Stimulated activated naive CD8-positive, alpha-beta T cell treated with anti-CD3 and anti-CD28 coated beads, Interleukin-15, Interleukin-2, amounts not matched to agents 100 ng/mL and 50 ng/mL, for 24 hours (primary cell): ENCODE data around the gene CARD10.

Experiments used
- H3K27ac Mint-ChIP-seq: one replicate; pipeline ENCODE4 v1.8.0; 2021; ENCODE audit warnings: mild to moderate bottlenecking, mixed read lengths
- H3K27me3 Mint-ChIP-seq: one replicate; pipeline ENCODE4 v1.8.0; 2021; ENCODE audit warnings: mixed read lengths
- H3K36me3 Mint-ChIP-seq: one replicate; pipeline ENCODE4 v1.8.0; 2021; ENCODE audit warnings: low read depth, mixed read lengths
- H3K4me1 Mint-ChIP-seq: one replicate; pipeline ENCODE4 v1.8.0; 2021; ENCODE audit warnings: low read depth, mixed read lengths
- H3K4me3 Mint-ChIP-seq: one replicate; pipeline ENCODE4 v1.8.0; 2021; ENCODE audit warnings: mild to moderate bottlenecking, mixed read lengths
- H3K9me3 Mint-ChIP-seq: one replicate; pipeline ENCODE4 v1.8.0; 2021; ENCODE audit warnings: mixed read lengths

CARD10 gene

DNA sequence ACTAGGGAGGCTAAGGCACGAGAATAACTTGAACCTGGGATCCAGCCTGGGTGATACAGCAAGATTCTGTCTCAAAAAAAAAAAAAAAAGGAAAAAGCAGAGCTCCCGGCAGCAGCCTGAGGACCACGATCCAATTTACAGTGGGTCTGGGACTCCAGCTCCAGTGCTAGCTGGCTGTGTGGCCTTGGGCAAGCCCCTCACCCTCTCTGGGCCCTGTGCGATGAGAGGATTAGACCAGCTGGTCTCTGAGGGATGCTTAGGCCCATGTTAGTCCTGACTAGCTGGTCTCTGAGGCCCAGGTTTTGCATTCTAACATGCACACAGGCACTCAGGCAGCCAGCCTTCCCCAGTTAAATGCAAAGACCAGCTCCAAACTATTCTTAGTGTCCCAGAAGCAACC lies 13.7 kb downstream of the CARD10 start:
- no peaks in the 10 kb centered on the region for H3K9me3 Mint-ChIP-seq
- H3K4me1 Mint-ChIP-seq = peaks cover 12% of the 10 kb centered on the region
- no peak overlapping the region for H3K4me3 Mint-ChIP-seq
- H3K27ac Mint-ChIP-seq = no peak overlapping the region
- no peaks in the 10 kb centered on the region for H3K36me3 Mint-ChIP-seq
- no peaks in the 10 kb centered on the region for H3K27me3 Mint-ChIP-seq

DNA sequence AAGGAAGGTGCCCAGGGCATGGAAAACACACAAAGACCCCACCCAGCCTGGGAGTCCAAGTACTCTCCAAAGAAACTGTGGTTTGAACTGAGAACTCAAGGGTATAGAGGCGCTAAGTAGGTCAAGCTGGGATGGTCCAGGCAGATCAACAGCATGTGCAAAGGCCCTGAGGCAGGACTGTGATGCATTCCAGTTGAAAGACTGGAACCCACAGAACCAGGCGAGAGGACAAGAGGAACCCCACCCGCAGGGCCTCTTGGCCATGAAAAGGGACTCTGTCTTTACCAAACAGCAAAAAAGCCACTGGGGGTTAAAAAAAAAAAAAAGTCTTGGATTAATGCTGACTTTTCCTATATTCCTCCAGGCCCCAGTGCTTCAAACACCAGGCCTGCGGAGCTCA lies 14.3 kb downstream of the CARD10 start:
- Mint-ChIP-seq H3K27ac (no peak overlapping the region), H3K4me1 (peaks cover 12% of the 10 kb centered on the region), H3K9me3 (no peaks in the 10 kb centered on the region), H3K4me3 (no peak overlapping the region), H3K27me3 (no peaks in the 10 kb centered on the region), H3K36me3 (no peaks in the 10 kb centered on the region)

DNA sequence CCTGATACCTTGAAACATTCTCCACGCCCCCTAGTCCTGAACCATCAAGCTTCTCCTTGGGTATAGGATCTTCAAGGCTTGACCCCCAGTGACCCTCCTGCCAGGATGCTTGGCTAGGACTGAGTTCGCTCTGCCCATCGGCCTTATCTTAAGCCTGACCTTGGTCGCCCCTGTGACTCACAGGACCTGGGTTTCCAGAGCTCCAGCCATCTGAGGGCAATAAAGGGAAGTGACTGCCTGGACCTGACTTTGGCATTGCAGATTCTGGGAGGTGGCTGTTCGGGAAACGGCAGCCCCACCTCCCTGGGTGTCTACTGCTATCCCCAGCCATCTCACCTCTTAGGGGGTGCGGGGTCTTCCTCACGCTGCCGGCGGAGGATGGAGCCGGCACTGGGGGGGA lies 15.4 kb downstream of the CARD10 start:
- H3K9me3 Mint-ChIP-seq = no peaks in the 10 kb centered on the region

DNA sequence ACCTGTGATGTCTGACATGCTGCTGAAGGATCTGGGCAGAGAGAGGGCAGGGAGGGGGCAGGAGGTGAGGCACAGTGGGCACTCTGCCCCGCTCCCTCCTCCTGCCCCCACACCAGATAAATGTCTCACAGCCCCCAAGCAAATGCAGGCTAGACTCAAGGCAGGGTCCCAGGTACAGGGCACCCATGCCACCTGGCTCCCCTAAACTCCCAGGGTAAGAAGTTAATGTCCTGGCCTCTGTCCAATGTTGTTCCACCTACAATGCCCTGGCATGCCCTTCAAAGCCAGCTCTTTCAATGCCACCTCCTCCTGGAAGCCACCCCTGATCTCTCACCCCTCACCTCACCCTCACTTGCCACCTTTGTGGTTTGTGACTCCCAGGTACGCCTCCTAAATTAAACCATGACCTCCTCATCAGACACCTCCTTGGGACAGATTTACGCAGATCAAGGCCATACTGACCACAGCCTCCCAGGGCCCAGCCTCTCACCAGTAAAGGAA lies 16.0 kb downstream of the CARD10 start:
- H3K27me3 Mint-ChIP-seq = no peaks in the 10 kb centered on the region
- peaks cover 12% of the 10 kb centered on the region for H3K4me1 Mint-ChIP-seq
- H3K4me3 Mint-ChIP-seq = no peak overlapping the region
- no peak overlapping the region for H3K27ac Mint-ChIP-seq
- no peaks in the 10 kb centered on the region for H3K9me3 Mint-ChIP-seq
- H3K36me3 Mint-ChIP-seq = no peaks in the 10 kb centered on the region

More for the DNA sequence above, 15.4 kb downstream of the CARD10 start:
- no peaks in the 10 kb centered on the region for H3K27me3 Mint-ChIP-seq
- H3K4me3 Mint-ChIP-seq = no peak overlapping the region
- H3K27ac Mint-ChIP-seq = no peak overlapping the region
- peaks cover 12% of the 10 kb centered on the region for H3K4me1 Mint-ChIP-seq
- H3K36me3 Mint-ChIP-seq = no peaks in the 10 kb centered on the region

DNA sequence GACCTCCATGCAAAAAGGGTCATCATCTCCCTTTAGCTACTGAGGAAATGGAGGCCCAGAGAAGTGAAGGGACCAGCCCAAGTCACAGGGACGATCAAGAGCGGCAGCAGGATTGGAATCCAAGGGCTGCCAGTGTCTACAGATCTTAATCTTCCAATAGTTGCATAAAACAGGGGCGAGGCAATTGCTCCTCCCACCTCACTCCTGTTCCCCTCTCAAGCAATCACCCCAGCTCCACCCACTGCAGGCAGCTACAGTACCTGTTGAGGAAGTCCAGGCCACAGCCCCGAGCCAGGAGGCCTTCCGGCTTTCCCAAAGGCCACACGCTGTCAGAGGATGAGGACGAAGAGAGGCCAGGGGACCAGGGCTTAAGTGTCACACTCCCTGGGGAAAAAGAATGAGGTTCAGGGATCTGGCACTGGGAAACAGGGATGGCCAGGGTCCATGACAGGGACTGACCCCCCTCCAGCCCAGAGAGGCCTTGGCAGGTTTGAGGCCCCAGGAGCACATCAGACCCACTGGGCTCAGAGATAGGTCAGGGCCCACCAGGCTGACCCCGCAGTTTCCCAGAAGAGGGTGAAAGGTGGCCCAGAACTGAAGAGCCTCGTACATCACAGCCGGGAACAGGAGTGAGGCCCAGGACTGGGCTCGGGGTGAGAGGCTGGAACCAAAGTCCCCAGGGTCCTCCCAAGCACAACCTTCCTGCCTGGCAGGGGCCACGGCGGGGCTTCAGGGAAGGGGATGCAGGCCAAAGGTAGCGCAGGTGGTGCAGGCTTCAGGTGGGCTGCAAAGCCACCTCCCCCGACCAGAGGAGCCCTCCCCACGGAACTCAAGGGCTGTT lies 16.7 kb downstream of the CARD10 start:
- Mint-ChIP-seq H3K27ac (no peak overlapping the region), H3K4me1 (peaks cover 12% of the 10 kb centered on the region), H3K36me3 (no peaks in the 10 kb centered on the region), H3K9me3 (no peaks in the 10 kb centered on the region), H3K27me3 (no peaks in the 10 kb centered on the region), H3K4me3 (no peak overlapping the region)

DNA sequence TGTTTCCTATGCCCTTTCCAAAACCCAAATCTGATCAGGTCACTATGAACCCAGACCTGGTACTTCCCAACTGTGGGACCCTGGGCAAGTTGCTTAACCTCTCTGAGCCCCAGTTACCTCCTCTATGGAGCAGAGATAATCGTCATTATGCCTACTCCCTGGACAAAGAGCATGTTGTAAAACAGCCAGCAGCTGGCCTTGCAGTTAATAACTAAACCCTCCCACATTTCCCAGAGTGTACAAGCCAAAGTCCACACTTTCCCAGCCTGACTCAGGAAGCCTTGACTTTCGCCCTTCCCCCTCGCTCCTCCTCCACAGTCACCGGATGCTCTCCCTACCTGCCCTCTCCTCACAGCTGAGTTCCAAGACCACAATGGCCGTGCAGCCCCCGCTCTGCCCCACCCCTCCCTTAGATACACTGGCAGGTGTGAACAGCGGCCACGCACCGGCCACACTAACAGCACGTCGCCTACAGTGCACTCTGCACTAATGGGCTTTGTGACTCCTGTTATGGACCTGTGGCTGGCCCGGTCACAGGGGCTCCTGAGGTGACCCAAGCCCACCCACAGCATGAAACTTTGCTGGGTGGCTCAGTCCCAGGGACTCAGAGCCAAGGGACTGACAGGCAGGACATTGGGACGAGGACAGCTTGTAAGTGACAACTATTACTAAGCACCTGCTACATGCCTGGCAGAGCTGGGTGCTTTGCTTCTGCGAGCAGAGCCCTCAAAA lies 17.4 kb downstream of the CARD10 start:
- H3K4me1 Mint-ChIP-seq = peaks cover 12% of the 10 kb centered on the region
- no peaks in the 10 kb centered on the region for H3K9me3 Mint-ChIP-seq
- no peak overlapping the region for H3K27ac Mint-ChIP-seq
- no peak overlapping the region for H3K4me3 Mint-ChIP-seq
- no peaks in the 10 kb centered on the region for H3K27me3 Mint-ChIP-seq
- H3K36me3 Mint-ChIP-seq = no peaks in the 10 kb centered on the region

DNA sequence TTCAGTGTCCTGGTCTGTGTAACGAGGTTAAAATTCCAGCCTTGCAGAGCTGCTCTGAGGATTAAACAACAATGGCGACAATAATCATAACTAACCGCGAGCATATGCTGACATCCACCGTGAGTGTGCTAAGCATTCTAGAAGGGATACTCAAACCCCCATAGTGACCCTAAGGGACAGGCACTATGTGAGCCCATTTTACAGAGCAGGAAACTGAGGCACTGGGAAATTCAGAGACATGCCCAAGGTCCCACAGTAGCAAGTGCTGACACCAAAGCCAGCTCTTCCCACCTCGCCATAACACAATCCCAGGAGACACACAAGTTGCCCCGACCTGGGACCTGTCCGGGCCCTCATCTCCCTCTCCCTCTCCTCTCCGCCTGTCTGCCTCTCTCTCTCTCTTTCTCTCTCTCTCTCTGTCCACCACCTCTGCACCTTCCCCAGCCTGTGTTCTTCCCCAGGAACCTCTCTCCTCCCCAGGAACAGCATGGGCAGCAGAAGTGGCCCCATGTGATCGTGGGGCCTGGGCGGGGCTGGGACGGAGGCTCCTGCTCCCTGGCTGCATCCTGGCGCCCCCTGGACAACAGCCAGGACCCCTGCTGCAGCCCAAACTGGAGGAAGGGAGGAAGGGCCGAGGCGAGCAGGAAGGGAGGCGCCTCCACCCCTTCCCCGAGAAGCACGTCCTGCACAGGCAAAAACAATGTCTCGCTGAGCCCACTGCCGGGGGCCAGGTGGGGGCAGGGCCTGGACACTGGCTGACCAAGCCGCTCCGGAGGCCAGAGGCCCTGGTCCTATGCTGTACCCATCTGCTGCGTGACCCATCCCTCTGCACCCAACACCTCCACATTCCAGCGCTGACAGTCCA lies 18.2 kb downstream of the CARD10 start:
- peaks cover 12% of the 10 kb centered on the region for H3K4me1 Mint-ChIP-seq
- H3K4me3 Mint-ChIP-seq = no peak overlapping the region
- H3K9me3 Mint-ChIP-seq = no peaks in the 10 kb centered on the region
- no peaks in the 10 kb centered on the region for H3K27me3 Mint-ChIP-seq
- no peaks in the 10 kb centered on the region for H3K36me3 Mint-ChIP-seq
- H3K27ac Mint-ChIP-seq = no peak overlapping the region

DNA sequence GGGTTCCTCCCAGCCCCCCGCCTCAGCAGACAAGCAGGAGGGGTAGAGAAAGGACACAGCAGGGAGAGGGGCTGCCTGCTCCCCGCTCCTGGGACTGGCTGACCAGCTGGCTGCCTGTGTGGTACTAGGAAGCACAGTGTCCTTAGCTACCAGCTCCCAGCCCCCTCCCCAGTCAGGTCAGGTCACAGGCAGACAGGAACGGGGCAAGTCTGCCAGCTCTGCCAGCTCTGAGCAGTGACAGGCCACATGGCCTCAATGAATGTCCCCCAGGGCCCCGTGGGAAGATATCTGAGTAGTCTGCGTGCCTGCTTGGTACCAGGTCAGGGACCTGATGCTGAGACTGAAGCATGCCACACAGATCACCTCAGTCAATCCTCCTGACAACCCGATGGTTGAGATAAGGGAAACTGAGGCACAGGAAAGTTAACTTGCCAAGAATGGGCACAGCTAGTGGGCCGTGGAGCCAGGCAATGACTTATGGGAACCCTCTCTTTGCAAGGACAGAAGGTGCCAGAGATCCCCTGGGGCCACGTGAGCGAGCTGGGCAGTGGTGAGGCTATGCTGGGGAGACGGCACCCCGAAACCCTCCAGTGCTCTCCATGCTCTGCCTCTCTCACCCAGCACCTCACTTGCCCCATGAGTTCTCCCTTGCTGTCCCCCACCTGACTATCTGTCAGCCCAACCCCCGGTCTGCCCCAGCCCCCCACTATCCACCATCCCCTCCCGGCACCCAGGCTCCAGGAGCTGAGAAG lies 19.2 kb downstream of the CARD10 start:
- Mint-ChIP-seq H3K9me3 (no peaks in the 10 kb centered on the region), H3K27me3 (no peaks in the 10 kb centered on the region), H3K27ac (no peak overlapping the region), H3K36me3 (no peaks in the 10 kb centered on the region), H3K4me3 (no peak overlapping the region), H3K4me1 (peaks cover 12% of the 10 kb centered on the region)

DNA sequence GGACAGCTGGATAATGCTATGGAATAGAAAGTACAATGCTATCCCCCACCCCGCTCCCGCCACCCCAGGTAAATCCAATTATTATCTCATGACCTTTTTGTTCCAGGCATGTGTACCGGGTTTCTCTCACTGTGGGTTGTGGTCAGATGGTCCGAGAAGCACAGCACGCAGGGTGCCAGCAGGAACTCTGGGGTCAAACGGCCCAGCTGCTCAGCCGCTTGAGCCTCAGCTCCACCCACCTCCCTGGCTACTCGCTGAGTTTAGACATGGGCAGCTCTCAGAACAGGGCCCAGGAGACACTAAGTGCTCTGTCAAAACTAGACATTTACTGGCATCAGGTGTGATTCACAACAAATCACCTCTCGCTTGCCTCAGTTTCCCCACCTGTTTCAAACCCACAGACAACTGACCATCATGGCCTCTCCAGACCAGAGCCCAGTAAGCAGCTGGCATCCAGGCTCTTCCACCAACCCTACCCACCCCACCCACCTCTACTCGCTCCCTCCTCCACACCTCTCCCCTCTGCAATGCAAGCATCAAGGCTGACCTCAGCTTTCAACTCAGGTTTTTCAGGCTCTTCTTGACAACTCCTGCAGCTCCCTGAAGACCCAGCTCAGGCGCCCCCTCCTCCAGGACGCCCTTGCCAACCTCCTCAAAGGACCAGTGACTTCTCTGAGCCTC lies 20.0 kb downstream of the CARD10 start:
- Mint-ChIP-seq H3K4me3 (no peak overlapping the region), H3K9me3 (no peaks in the 10 kb centered on the region), H3K27me3 (no peaks in the 10 kb centered on the region), H3K27ac (no peak overlapping the region), H3K36me3 (no peaks in the 10 kb centered on the region), H3K4me1 (peaks cover 12% of the 10 kb centered on the region)

DNA sequence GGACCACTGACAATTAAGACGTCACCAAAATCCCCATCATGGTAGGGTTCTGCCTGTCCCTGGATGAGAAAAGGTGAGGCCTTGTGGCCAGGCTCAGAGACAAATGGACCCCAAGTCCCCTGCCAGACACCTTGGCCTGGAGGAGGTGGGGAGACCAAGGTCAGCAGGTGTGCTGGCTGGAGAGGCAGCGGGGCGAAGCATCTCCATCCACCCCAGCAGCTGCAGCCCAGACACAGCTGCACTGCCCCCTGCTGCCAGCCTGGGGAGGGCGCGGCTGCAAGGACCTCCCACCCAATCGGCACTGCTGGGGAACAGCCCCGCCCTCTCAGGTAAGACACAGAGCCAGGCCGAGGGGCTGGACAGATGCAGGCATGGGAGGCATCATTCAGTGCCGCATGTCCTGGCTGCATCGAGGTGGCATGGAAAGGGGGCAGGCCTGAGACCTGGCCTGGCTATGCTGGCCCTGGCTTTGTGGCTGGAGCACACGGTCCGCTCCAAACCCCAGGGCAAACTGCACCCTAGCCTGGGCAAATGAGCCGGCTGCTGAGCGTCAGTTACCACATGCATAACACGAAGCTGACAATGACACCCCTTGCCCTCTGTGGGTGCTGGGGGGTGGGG lies 20.8 kb downstream of the CARD10 start:
- H3K4me1 Mint-ChIP-seq = peaks cover 16% of the 10 kb centered on the region
- H3K27ac Mint-ChIP-seq = no peak overlapping the region
- no peaks in the 10 kb centered on the region for H3K27me3 Mint-ChIP-seq
- no peaks in the 10 kb centered on the region for H3K36me3 Mint-ChIP-seq
- no peaks in the 10 kb centered on the region for H3K9me3 Mint-ChIP-seq
- H3K4me3 Mint-ChIP-seq = no peak overlapping the region

DNA sequence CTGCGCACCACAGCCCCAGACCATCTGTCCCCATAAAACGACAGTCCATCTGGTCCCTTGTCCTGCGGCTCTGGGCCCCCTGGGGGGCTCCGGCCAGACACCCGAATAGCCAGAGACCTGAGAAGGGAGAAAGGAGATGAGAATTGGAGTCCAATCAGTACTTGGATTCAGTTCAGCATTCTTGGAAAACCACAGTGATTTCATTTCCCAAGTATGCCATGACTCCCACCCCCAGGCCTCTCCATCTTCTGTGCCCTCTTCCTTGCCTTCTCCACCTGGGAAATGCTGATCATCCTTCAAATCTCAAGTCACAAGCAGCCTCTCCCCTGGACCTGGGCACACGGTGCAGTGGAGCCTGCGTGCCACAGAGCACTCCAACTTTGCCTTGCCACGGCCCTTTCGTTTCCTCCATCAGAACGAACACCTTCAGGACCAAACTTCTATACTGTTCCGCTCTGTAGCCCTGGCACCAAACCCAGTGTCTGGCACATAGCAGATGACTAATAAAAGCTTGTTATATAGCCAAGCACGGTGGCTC lies 22.1 kb downstream of the CARD10 start:
- Mint-ChIP-seq H3K36me3 (no peaks in the 10 kb centered on the region), H3K4me1 (peaks cover 18% of the 10 kb centered on the region), H3K4me3 (no peak overlapping the region), H3K9me3 (no peaks in the 10 kb centered on the region), H3K27ac (no peak overlapping the region), H3K27me3 (no peaks in the 10 kb centered on the region)

DNA sequence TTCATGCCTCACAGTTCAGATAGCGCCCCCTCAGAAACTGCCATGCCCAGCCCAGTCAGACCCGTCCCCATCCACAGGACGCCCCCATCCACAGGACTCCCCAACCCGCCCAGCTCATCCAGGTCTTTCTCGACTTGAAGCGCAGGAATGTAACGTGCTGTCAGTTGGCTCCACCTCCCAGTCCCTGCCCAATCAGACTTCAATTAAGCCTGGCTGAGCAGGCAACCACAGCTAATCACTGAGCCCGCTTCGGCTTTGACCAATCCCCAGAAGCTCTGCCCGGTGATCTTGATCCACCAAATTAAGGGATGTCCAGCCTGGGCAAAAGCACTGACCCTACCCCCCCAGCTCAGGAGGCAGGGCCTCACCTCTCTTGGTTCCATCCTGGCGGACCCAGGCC lies 22.6 kb downstream of the CARD10 start:
- no peak overlapping the region for H3K27ac Mint-ChIP-seq
- H3K9me3 Mint-ChIP-seq = no peaks in the 10 kb centered on the region
- no peaks in the 10 kb centered on the region for H3K36me3 Mint-ChIP-seq
- H3K4me1 Mint-ChIP-seq = peaks cover 13% of the 10 kb centered on the region
- H3K27me3 Mint-ChIP-seq = no peaks in the 10 kb centered on the region
- no peak overlapping the region for H3K4me3 Mint-ChIP-seq

DNA sequence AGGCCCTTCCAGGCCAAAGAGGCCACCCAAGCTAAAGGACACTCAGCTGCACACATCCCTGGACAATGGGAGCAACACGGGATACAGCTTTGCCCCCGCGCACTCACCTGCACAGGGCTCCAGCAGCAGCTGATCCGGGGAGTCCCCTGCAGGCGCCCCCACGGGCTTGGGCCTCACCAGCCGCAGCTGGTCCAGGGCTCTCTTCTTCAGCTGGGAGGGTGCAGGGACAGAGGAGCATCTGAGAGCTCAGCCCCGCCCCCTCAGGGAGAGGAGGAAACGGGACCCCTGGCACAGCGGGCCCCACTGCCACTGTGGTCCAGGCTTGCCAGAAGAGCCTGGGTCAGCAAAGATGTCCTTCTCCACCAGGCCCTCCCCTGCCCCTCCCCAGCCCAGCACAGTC lies 25.2 kb downstream of the CARD10 start:
- no peak overlapping the region for H3K27ac Mint-ChIP-seq
- no peaks in the 10 kb centered on the region for H3K27me3 Mint-ChIP-seq
- peaks cover 17% of the 10 kb centered on the region for H3K4me1 Mint-ChIP-seq
- H3K36me3 Mint-ChIP-seq = no peaks in the 10 kb centered on the region
- no peaks in the 10 kb centered on the region for H3K9me3 Mint-ChIP-seq
- H3K4me3 Mint-ChIP-seq = no peak overlapping the region
